Measurements from ENCODE around the gene GOLGA2. TPM values are rescaled to one million over a fixed set of nuclear protein-coding genes. Genes with fewer than 3 reads are reported as not detected.

GOLGA2 gene
- total and polyA plus RNA-seq, 4 experiments from 2014 or later, result 1.4 to 82.4 (median 43.4) TPM

GRCh38 chr9:128245421-128246151 lies 30.2 kb downstream of the GOLGA2 start:
- ChIA-PET POLR2A (ENCODE audit: partially characterized antibody) (interaction anchor here (1.9 kb wide), 1 partner anchor 30 kb away, joined by 5 read pairs; the partner anchor contains the start of genes GOLGA2 and SWI5), CTCF (ENCODE audit: partially characterized antibody) (no interaction called here)
- Mint-ChIP-seq H3K4me1 (peaks cover 5 to 13% (median 11%) of the 10 kb centered on the region in 4 donors), H3K27me3 (peaks cover 13 to 15% of the 10 kb centered on the region in 2 donors), H3K36me3 (no peaks in the 10 kb centered on the region), H3K4me3 (no peak overlapping the region), H3K27ac (no peak overlapping the region), H3K9me3 (peaks cover 0 to 2% (median 0%) of the 10 kb centered on the region in 8 donors)
- Histone ChIP-seq H3K4me1 (ENCODE audit: insufficient read depth, low read length) (peaks cover 8% of the 10 kb centered on the region), H3K36me3 (ENCODE audit: insufficient read depth, low read length) (no peaks in the 10 kb centered on the region), H3K4me3 (ENCODE audit: low read length in 2 of 2) (no peak overlapping the region), H3K27me3 (ENCODE audit: insufficient read depth, low read length) (peaks cover 10% of the 10 kb centered on the region), H3K9me3 (ENCODE audit: control insufficient read depth in 1 of 2, low read length in 2 of 2) (no peaks in the 10 kb centered on the region), H3K27ac (ENCODE audit: low read depth, low read length) (no peak overlapping the region)
- intact Hi-C loops (cut with micrococcal nuclease), result no loop called here
- DNase-seq, result no peak

GRCh38 chr9:128244837-128245231 lies 31.0 kb downstream of the GOLGA2 start:
- Histone ChIP-seq H3K27me3 (ENCODE audit: insufficient read depth, low read length) (peaks cover 10% of the 10 kb centered on the region), H3K36me3 (ENCODE audit: insufficient read depth, low read length) (no peaks in the 10 kb centered on the region), H3K4me3 (ENCODE audit: low read length in 2 of 2) (no peak overlapping the region), H3K9me3 (ENCODE audit: control insufficient read depth in 1 of 2, low read length in 2 of 2) (no peaks in the 10 kb centered on the region), H3K27ac (ENCODE audit: low read depth, low read length) (no peak overlapping the region), H3K4me1 (ENCODE audit: insufficient read depth, low read length) (peaks cover 3% of the 10 kb centered on the region)
- Mint-ChIP-seq H3K27ac (no peak overlapping the region), H3K9me3 (peaks cover 0 to 2% (median 0%) of the 10 kb centered on the region in 8 donors), H3K27me3 (peaks cover 13 to 17% of the 10 kb centered on the region in 2 donors), H3K4me3 (no peak overlapping the region), H3K36me3 (no peaks in the 10 kb centered on the region), H3K4me1 (peaks cover 5 to 11% (median 7%) of the 10 kb centered on the region in 4 donors)
- CTCF ChIA-PET (ENCODE audit: partially characterized antibody), result no interaction called here
- POLR2A ChIA-PET (ENCODE audit: partially characterized antibody), result no interaction called here
- intact Hi-C loops (cut with micrococcal nuclease), result no loop called here
- no peak for DNase-seq

GRCh38 chr9:128244091-128244836 lies 31.5 kb downstream of the GOLGA2 start:
- Mint-ChIP-seq H3K27ac (peak overlapping the region in 1 of 7 donors; percentile 87), H3K36me3 (no peaks in the 10 kb centered on the region), H3K9me3 (peaks cover 0 to 2% (median 0%) of the 10 kb centered on the region in 8 donors), H3K27me3 (peaks cover 13 to 17% of the 10 kb centered on the region in 2 donors), H3K4me3 (no peak overlapping the region), H3K4me1 (peaks cover 3 to 7% (median 4%) of the 10 kb centered on the region in 4 donors)
- ChIA-PET POLR2A (ENCODE audit: partially characterized antibody) (no interaction called here), CTCF (ENCODE audit: partially characterized antibody) (no interaction called here)
- no peak overlapping the region for H3K27ac ChIP-seq (ENCODE audit: low read depth, low read length)
- no peak for DNase-seq
- H3K9me3 ChIP-seq (ENCODE audit: control insufficient read depth in 1 of 2, low read length in 2 of 2), result no peaks in the 10 kb centered on the region
- H3K36me3 ChIP-seq (ENCODE audit: insufficient read depth, low read length), result no peaks in the 10 kb centered on the region
- H3K4me3 ChIP-seq (ENCODE audit: low read length in 2 of 2), result no peak overlapping the region
- intact Hi-C loops (cut with micrococcal nuclease), result no loop called here
- peaks cover 10% of the 10 kb centered on the region for H3K27me3 ChIP-seq (ENCODE audit: insufficient read depth, low read length)
- no peaks in the 10 kb centered on the region for H3K4me1 ChIP-seq (ENCODE audit: insufficient read depth, low read length)

GRCh38 chr9:128243215-128244018 lies 32.4 kb downstream of the GOLGA2 start:
- H3K36me3 ChIP-seq (ENCODE audit: insufficient read depth, low read length), result no peaks in the 10 kb centered on the region
- Mint-ChIP-seq H3K4me3 (no peak overlapping the region), H3K9me3 (peaks cover 0 to 2% (median 0%) of the 10 kb centered on the region in 8 donors), H3K27ac (peak overlapping the region in 3 of 7 donors; percentile 7 to 87 (median 29)), H3K36me3 (no peaks in the 10 kb centered on the region), H3K4me1 (peaks cover 3 to 7% (median 4%) of the 10 kb centered on the region in 4 donors), H3K27me3 (peaks cover 13 to 17% of the 10 kb centered on the region in 2 donors)
- H3K4me3 ChIP-seq (ENCODE audit: low read length in 2 of 2), result no peak overlapping the region
- POLR2A ChIA-PET (ENCODE audit: partially characterized antibody), result no interaction called here
- no peaks in the 10 kb centered on the region for H3K9me3 ChIP-seq (ENCODE audit: control insufficient read depth in 1 of 2, low read length in 2 of 2)
- no peak overlapping the region for H3K27ac ChIP-seq (ENCODE audit: low read depth, low read length)
- peaks cover 10% of the 10 kb centered on the region for H3K27me3 ChIP-seq (ENCODE audit: insufficient read depth, low read length)
- DNase-seq, result no peak
- no peaks in the 10 kb centered on the region for H3K4me1 ChIP-seq (ENCODE audit: insufficient read depth, low read length)
- CTCF ChIA-PET (ENCODE audit: partially characterized antibody), result no interaction called here
- intact Hi-C loops (cut with micrococcal nuclease), result no loop called here

GRCh38 chr9:128242828-128243214 lies 33.0 kb downstream of the GOLGA2 start:
- H3K4me1 ChIP-seq (ENCODE audit: insufficient read depth, low read length), result no peaks in the 10 kb centered on the region
- H3K27ac Mint-ChIP-seq, result no peak overlapping the region
- H3K27ac ChIP-seq (ENCODE audit: low read depth, low read length), result no peak overlapping the region
- peaks cover 0 to 2% (median 0%) of the 10 kb centered on the region in 8 donors for H3K9me3 Mint-ChIP-seq
- no peak for DNase-seq
- no peaks in the 10 kb centered on the region for H3K36me3 Mint-ChIP-seq
- H3K27me3 Mint-ChIP-seq, result peaks cover 13 to 17% of the 10 kb centered on the region in 2 donors
- no peaks in the 10 kb centered on the region for H3K36me3 ChIP-seq (ENCODE audit: insufficient read depth, low read length)
- peaks cover 10% of the 10 kb centered on the region for H3K27me3 ChIP-seq (ENCODE audit: insufficient read depth, low read length)
- ChIA-PET CTCF (ENCODE audit: partially characterized antibody) (no interaction called here), POLR2A (ENCODE audit: partially characterized antibody) (no interaction called here)
- peaks cover 3 to 7% (median 4%) of the 10 kb centered on the region in 4 donors for H3K4me1 Mint-ChIP-seq
- H3K4me3 Mint-ChIP-seq, result no peak overlapping the region
- no peak overlapping the region for H3K4me3 ChIP-seq (ENCODE audit: low read length in 2 of 2)
- intact Hi-C loops (cut with micrococcal nuclease), result no loop called here
- no peaks in the 10 kb centered on the region for H3K9me3 ChIP-seq (ENCODE audit: control insufficient read depth in 1 of 2, low read length in 2 of 2)

GRCh38 chr9:128242124-128242523 lies 33.7 kb downstream of the GOLGA2 start:
- ChIA-PET POLR2A (ENCODE audit: partially characterized antibody) (no interaction called here), CTCF (ENCODE audit: partially characterized antibody) (no interaction called here)
- no peaks in the 10 kb centered on the region for H3K36me3 Mint-ChIP-seq
- intact Hi-C loops (cut with micrococcal nuclease), result no loop called here
- Histone ChIP-seq H3K9me3 (ENCODE audit: control insufficient read depth in 1 of 2, low read length in 2 of 2) (no peaks in the 10 kb centered on the region), H3K4me1 (ENCODE audit: insufficient read depth, low read length) (no peaks in the 10 kb centered on the region), H3K36me3 (ENCODE audit: insufficient read depth, low read length) (no peaks in the 10 kb centered on the region), H3K27ac (ENCODE audit: low read depth, low read length) (no peak overlapping the region), H3K27me3 (ENCODE audit: insufficient read depth, low read length) (peaks cover 10% of the 10 kb centered on the region), H3K4me3 (ENCODE audit: low read length in 2 of 2) (no peak overlapping the region)
- H3K4me1 Mint-ChIP-seq, result peaks cover 3 to 7% (median 4%) of the 10 kb centered on the region in 4 donors
- H3K4me3 Mint-ChIP-seq, result no peak overlapping the region
- H3K27ac Mint-ChIP-seq, result peak overlapping the region in 1 of 7 donors; percentile 33
- H3K9me3 Mint-ChIP-seq, result peaks cover 0 to 2% (median 0%) of the 10 kb centered on the region in 8 donors
- no peak for DNase-seq
- H3K27me3 Mint-ChIP-seq, result peaks cover 13 to 17% of the 10 kb centered on the region in 2 donors

All from CD4-positive, alpha-beta memory T cell (primary cell).